GM12864 (cell line): ENCODE results near the gene ST6GALNAC5.

ENCODE experiments used
- DNase-seq: peaks from one replicate; pipeline ENCODE4 v3.0.0-alpha.2; 2011; ENCODE audit warnings: low read depth
- H3K4me3 ChIP-seq: 2 replicates; pipeline ENCODE4 v1.5.1; 2011; ENCODE audit warnings: mild to moderate bottlenecking, low read depth, low read length, control low read depth
- CTCF ChIP-seq: IDR thresholded peaks from 2 replicates; pipeline ENCODE4 v1.5.1; 2011; ENCODE audit warnings: low read depth, mild to moderate bottlenecking, moderate library complexity, low read length, control low read depth, inconsistent platforms; ENCODE audit errors: missing control alignments

The ST6GALNAC5 gene

GRCh38 chr1:77065693-77066342, 198.5 kb downstream of the ST6GALNAC5 start:
- DNase-seq = no peak
- no peak for TF ChIP-seq CTCF
- H3K4me3 ChIP-seq = no peak overlapping the region

GRCh38 chr1:77068013-77068412, 200.7 kb downstream of the ST6GALNAC5 start:
- H3K4me3 ChIP-seq = no peak overlapping the region
- DNase-seq = no peak
- no peak for TF ChIP-seq CTCF

- H3K4me3 ChIP-seq = no peak overlapping the region
- no peak for TF ChIP-seq CTCF
- DNase-seq = no peak
These were observed 209.5 kb downstream of the ST6GALNAC5 start for GRCh38 chr1:77076759-77077158.

- no peak overlapping the region for H3K4me3 ChIP-seq
- no peak for DNase-seq
- TF ChIP-seq CTCF = no peak
These were observed 214.6 kb downstream of the ST6GALNAC5 start for GRCh38 chr1:77081834-77082233.

- no peak for TF ChIP-seq CTCF
- DNase-seq = no peak
- no peak overlapping the region for H3K4me3 ChIP-seq
These were observed 217.2 kb downstream of the ST6GALNAC5 start for GRCh38 chr1:77084457-77084856.

GRCh38 chr1:77085109-77085508, 217.8 kb downstream of the ST6GALNAC5 start:
- no peak for TF ChIP-seq CTCF
- DNase-seq = no peak
- no peak overlapping the region for H3K4me3 ChIP-seq

GRCh38 chr1:77089756-77090155, 222.5 kb downstream of the ST6GALNAC5 start:
- H3K4me3 ChIP-seq = no peak overlapping the region
- TF ChIP-seq CTCF = no peak
- no peak for DNase-seq
